ENCODE data around the gene SH3GL2. TPM values are rescaled to one million over a fixed set of nuclear protein-coding genes. Genes with fewer than 3 reads are reported as not detected.

Gene SH3GL2
- total RNA-seq (2014; rRNA removed; shearing (Covaris generic)), result 0.02 TPM in 1 of 2 replicates, not detected in the other

- DNase-seq (ENCODE audit: low spot score), result peak; percentile 19
These were observed at the start of gene SH3GL2 for GRCh38 chr9:17578911-17579793. Gene SH3GL2, plus strand, starts transcription at chr9:17579066.

GRCh38 chr9:17531642-17532254 is 47.1 kb upstream of the SH3GL2 start:
- DNase-seq (ENCODE audit: low spot score), result peak; percentile 16

GRCh38 chr9:17532461-17532860 is 46.4 kb upstream of the SH3GL2 start:
- no peak for DNase-seq (ENCODE audit: low spot score)

GRCh38 chr9:17535176-17535575 is 43.7 kb upstream of the SH3GL2 start:
- no peak for DNase-seq (ENCODE audit: low spot score)

- no peak for DNase-seq (ENCODE audit: low spot score)
These were observed 42.8 kb upstream of the SH3GL2 start for GRCh38 chr9:17536027-17536426.

GRCh38 chr9:17551023-17551422 is 27.8 kb upstream of the SH3GL2 start:
- DNase-seq (ENCODE audit: low spot score), result no peak

GRCh38 chr9:17555362-17556054 is 23.4 kb upstream of the SH3GL2 start:
- DNase-seq (ENCODE audit: low spot score), result no peak

- DNase-seq (ENCODE audit: low spot score), result no peak
These were observed 22.6 kb upstream of the SH3GL2 start for GRCh38 chr9:17556255-17556654.

- DNase-seq (ENCODE audit: low spot score), result no peak
These were observed 21.9 kb upstream of the SH3GL2 start for GRCh38 chr9:17556935-17557334.

GRCh38 chr9:17571825-17572224 is 7.0 kb upstream of the SH3GL2 start:
- DNase-seq (ENCODE audit: low spot score), result no peak

GRCh38 chr9:17574342-17574741 is 4.5 kb upstream of the SH3GL2 start:
- DNase-seq (ENCODE audit: low spot score), result no peak

GRCh38 chr9:17578577-17578910 is 322 bp upstream of the SH3GL2 start:
- DNase-seq (ENCODE audit: low spot score), result no peak

- no peak for DNase-seq (ENCODE audit: low spot score)
These were observed 1.3 kb downstream of the SH3GL2 start for GRCh38 chr9:17580119-17580518.

- no peak for DNase-seq (ENCODE audit: low spot score)
These were observed 8.2 kb downstream of the SH3GL2 start for GRCh38 chr9:17587113-17587512.

GRCh38 chr9:17588395-17588794 is 9.5 kb downstream of the SH3GL2 start:
- DNase-seq (ENCODE audit: low spot score), result no peak

GRCh38 chr9:17588941-17589340 is 10.1 kb downstream of the SH3GL2 start:
- DNase-seq (ENCODE audit: low spot score), result no peak

GRCh38 chr9:17589771-17590170 is 10.9 kb downstream of the SH3GL2 start:
- DNase-seq (ENCODE audit: low spot score), result no peak

GRCh38 chr9:17594961-17595360 is 16.1 kb downstream of the SH3GL2 start:
- DNase-seq (ENCODE audit: low spot score), result no peak

GRCh38 chr9:17597977-17598376 is 19.1 kb downstream of the SH3GL2 start:
- DNase-seq (ENCODE audit: low spot score), result no peak

- DNase-seq (ENCODE audit: low spot score), result peak; percentile 58
These were observed 22.2 kb downstream of the SH3GL2 start for GRCh38 chr9:17600962-17601593.

GRCh38 chr9:17604556-17604955 is 25.7 kb downstream of the SH3GL2 start:
- DNase-seq (ENCODE audit: low spot score), result no peak

- no peak for DNase-seq (ENCODE audit: low spot score)
These were observed 30.6 kb downstream of the SH3GL2 start for GRCh38 chr9:17609312-17610005.

Data from H4 (cell line).